HG02678 (cell line): Measurements from ENCODE around the gene SYNE3.

ENCODE experiments used
- ATAC-seq: cut with Tn5 transposase; IDR thresholded peaks from one replicate; pipeline ENCODE4 v1.9.1; 2021; ENCODE audit warnings: mild to moderate bottlenecking, moderate library complexity; ENCODE audit not compliant: unreplicated experiment

SYNE3 gene

GRCh38 chr14:95541932-95542930, 25.8 kb upstream of the SYNE3 start:
- no peak for ATAC-seq

GRCh38 chr14:95541346-95541745, 24.9 kb upstream of the SYNE3 start:
- ATAC-seq: no peak

- ATAC-seq: no peak
Measured at GRCh38 chr14:95540236-95540855, 23.9 kb upstream of the SYNE3 start.

GRCh38 chr14:95538801-95539509, 22.5 kb upstream of the SYNE3 start:
- no peak for ATAC-seq

DNA sequence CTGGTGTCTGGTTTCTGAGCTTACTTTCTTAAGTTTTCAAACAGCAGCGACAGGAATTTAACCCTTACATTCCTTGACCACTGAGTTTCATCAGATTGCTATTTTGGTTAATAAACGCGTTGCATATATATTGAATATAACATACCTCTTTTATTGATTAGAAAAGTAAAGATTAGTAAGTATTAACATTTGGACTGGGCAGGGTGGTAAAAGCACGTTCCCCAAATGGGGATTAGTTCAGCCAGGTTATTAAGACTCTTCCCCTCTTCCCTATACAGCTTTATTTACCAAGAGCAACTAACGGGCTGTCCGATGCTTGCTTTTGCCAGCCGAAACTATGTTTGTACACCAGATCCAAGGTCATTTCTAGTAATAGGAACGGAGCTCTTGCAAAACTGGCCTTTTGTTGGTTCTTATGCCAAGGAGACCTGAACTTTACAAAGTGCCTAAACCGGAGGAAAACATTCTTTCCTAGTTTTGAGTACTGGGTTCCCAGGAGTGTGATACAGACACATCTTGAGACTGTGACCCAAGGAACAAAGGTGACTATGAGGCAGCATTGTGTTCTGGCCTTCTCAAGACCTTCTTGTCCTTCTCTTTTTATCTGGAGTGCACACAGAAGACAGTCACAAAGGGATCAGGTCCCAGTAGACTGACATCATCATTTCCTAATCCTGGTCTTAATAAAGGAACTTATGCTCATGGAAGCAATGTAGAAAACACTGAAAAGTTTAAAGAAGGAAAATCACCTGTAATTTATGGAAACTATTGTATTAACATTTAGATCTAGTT, 21.0 kb upstream of the SYNE3 start:
- ATAC-seq: no peak

DNA sequence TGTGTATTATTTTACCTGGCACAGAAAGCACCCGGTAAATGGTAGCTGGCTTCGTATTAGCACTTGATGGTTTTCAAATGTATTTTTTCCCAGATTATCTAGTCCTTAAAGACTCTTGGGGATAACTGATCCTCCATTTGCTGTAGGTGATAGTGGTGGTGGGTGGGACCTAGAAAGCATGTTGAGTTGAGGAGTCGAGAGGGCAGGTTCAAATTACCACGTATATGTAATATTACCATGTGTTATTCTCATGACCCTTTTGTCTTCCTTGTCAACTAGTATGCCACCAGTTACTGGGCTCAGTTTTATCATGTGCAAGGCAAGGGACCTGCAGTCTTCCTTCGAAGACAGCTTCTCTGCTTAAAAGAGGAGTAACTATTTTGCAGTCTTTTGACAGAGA, 20.2 kb upstream of the SYNE3 start:
- no peak for ATAC-seq

DNA sequence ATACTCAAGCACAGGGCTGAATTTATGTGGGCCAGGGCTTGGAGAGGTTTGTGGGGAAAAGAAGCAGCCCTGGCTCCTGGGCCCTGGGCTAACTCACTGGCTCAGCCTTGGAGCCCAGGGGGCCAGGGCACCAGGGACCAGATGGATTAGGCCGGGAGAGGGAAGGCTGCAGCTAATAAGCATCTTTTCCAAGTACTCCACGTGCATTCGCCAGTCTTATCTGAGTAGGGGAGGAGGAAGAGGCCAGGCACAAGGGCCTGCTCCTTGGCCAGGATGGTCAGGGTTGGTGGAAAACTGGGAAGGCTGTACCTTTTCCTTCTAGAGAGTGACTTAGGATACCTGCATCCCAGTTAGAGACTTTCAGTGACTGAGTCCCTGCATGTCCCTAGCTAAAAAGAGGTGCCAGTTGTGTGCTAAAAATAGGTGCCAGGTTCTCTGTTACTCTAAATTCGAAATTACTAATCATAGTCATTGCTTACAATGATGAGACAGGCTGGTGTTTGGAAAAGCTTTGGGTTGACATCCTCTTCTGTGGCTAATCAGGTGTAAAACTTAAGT, 19.7 kb upstream of the SYNE3 start:
- ATAC-seq: no peak

DNA sequence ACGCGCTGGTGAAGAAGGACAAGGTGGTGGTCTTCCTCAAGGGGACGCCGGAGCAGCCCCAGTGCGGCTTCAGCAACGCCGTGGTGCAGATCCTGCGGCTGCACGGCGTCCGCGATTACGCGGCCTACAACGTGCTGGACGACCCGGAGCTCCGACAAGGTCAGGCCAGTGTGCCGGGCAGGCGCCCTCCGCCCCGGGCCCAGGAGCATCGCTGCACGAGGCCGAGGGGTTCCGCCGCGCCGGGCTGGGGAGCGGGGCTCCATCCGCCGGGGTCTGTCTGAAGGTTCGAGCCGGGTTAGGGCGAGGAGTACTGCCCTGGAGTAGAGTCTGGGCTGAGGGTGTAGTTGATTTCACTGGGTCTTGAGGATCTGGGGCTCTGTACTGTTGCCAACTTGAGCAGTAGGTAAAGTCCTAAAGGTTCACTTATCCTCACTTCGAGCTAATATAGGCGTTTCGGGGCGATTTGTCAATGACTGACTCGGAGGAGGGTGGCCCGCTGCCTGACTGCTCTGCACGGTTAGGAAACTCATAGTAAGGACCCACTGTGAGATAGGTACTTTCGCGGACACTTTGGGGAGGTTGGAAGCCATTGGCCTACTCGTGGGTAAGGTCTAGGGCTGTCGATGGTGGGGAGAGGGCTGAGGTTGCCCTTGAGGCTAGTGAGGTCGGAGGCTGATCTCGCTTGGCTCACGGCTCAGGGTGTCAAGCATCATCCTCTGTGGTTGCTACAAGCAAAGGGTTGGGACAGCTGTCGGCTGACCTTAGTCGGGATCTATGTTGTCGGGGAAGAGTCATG, 19.0 kb upstream of the SYNE3 start:
- no peak for ATAC-seq

DNA sequence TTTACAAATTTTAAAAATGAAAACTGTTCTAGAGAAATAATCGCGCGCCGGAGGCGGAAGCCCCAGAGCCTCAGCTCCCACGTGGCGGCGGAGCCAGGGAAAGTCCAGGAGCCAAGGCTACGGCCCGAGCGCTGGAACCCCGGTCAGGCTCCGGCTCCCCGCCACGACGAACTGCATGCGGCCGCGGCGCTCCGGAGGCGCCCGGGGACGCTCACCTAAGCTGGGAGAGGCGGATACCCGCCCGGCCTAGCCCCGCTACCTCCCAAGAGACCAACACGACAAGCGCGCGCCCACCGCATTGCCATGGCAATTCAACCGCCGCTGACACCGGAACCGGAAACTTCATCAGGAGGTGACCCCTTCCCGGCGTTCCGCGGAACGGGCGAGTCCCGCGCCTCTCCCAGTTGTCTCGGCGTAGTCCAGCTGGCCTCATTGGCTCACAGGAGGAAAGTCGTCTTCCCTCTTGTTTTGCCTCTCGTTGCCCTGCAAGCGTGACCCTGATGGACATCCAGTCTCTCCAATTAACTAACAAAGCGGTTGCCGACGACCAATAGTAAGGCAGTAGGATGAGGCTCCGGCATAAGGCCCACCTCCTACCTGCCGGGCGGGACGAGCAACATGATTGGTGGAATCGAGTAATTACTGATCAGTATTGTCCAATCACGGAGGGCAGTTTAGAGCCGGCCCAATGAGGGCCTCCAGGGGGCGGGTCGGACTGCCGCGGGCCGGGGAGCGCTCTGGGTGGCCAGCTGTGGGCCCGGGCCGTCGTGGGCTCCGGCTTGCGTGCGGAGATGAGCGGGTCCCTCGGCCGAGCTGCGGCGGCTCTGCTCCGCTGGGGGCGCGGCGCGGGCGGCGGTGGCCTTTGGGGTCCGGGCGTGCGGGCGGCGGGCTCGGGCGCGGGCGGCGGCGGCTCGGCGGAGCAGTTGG, 18.1 kb upstream of the SYNE3 start, which contains the start of gene GLRX5:
GLRX5 (plus strand) TSS at position 752 of the 927 bp plus-strand sequence; CDS start at position 792, 40 bp downstream.
- ATAC-seq: peak; percentile 90

GRCh38 chr14:95533822-95534221, 17.4 kb upstream of the SYNE3 start:
- ATAC-seq: no peak

- ATAC-seq: no peak
Measured at GRCh38 chr14:95533391-95533821, 17.0 kb upstream of the SYNE3 start.

DNA sequence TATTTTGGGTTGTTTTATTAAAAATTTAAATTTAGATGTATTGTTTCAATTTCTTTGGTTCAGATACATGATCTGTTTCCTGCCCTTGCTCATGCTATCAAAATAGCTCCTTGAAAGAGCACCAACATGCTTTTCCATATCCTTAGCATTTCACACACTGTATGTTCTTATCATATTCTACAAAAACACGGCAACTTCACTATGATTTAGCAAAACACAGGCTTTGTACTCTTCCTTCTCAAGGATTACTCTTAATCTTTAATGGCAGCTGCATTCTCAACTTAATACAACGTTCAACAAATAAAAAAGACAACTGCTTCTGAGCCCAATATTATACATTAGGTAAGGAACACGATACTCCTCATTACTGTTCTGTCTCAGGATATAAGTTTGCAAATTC, 15.5 kb upstream of the SYNE3 start:
- no peak for ATAC-seq

DNA sequence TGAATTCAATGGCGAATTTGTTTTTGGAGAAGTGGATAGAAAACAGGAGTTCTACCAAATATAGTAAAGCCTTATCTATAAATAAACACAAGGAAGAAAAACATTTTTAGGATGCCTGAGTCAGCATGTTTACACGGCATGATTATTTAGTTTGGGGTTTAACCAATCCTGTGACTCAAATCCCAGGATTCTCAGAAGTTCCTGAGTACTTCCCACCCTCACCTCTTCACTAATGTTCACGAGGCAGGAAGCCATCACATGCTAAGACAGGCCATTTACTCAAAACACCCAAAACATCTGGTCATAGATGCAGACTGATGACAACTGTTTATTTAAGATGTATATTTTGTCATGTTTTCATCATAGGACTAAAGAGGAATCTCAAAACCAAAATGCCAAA, 15.0 kb upstream of the SYNE3 start:
- ATAC-seq: no peak

DNA sequence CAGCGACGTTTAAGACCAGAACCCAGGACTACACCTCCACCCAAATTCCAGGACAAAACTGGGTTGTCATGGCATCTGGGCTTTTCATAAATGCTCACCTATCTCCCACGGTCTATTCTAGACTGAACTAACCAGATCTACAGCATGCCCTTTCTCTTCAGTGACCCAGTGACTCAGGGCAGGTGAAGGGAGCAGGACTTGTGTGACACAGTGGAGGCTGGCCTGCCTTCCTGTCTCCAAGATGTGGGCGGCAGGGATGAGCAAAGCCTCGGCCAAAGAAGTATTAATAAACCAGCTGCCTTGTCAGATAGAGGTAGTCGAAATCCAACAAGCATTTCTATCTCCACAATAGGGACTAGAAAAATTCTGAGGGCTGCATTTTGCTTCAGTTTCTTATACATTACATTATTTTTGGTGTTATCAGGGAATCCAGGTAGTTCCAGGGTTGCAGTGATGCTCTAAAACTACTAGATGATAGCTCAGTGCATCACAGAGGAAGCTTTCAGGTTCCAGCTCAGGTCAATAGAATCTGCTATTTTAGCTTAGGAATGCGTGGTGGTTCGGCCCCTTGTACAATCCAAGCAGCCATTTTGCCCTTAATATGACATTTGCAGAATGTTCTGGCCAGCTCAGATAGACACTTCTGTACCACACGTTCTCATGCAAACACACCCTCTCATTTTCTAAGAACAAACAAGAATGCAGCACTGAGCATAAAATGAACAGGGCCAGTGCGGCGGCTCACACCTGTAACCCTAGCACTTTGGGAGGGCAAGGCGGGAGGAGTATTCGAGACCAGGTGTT, 14.2 kb upstream of the SYNE3 start:
- no peak for ATAC-seq

GRCh38 chr14:95529216-95529615, 12.8 kb upstream of the SYNE3 start:
- no peak for ATAC-seq

- no peak for ATAC-seq
Measured at GRCh38 chr14:95527387-95528002, 11.0 kb upstream of the SYNE3 start.
